Thoracic aorta (tissue), 2 donors: ENCODE measurements around the gene TBC1D1. TPM values are rescaled to one million over a fixed set of nuclear protein-coding genes. Genes with fewer than 3 reads are reported as not detected.

Experiments used
- ATAC-seq: fragments of 150-250 bp; one replicate; pipeline ENCODE4 v1.8.0; 2017; ENCODE audit warnings: low read depth; ENCODE audit not compliant: insufficient number of reproducible peaks, low FRiP score
- DNase-seq: peaks from one replicate; pipeline ENCODE4 v3.0.0-alpha.2; 2020; ENCODE audit warnings: low spot score
- H3K27ac ChIP-seq, 2 donors: fragments of 200-600 bp; sonication (generic); 1 replicate in 1 of 2; 2 replicates in 1 of 2; pipeline ENCODE4 v1.5.1; 2016; ENCODE audit warnings: mild to moderate bottlenecking in 2 of 2, moderate library complexity in 2 of 2
- H3K27me3 ChIP-seq: fragments of 200-600 bp; sonication (generic); replicated peaks from 2 replicates; pipeline ENCODE4 v1.6.0; 2016; ENCODE audit warnings: mild to moderate bottlenecking; ENCODE audit not compliant: insufficient read depth
- H3K36me3 ChIP-seq: fragments of 200-600 bp; sonication (generic); one replicate; pipeline ENCODE4 v1.5.1; 2016
- H3K4me1 ChIP-seq, 2 donors: fragments of 200-600 bp; sonication (generic); 1 replicate in 1 of 2; 2 replicates in 1 of 2; pipeline versions ENCODE4 v1.5.1 to v1.6.0; 2016; ENCODE audit warnings: low read depth in 2 of 2, mild to moderate bottlenecking in 1 of 2; ENCODE audit not compliant: control insufficient read depth in 1 of 2
- H3K4me3 ChIP-seq: fragments of 200-600 bp; sonication (generic); 2 replicates; pipeline ENCODE4 v1.5.1; 2016; ENCODE audit warnings: mild to moderate bottlenecking
- H3K9me3 ChIP-seq: fragments of 200-600 bp; sonication (generic); 2 replicates; pipeline ENCODE4 v1.5.1; 2016
- total RNA-seq, 2 donors: library from RNA; depleted of rRNA; stranded (reverse); fragments of >200 nt; gene quantifications; one replicate each; pipeline versions ENCODE4 v1.1.0 to v1.2.3, GENCODE V29; 2016
- TF ChIP-seq, protein P1 (sequence below): fragments of 200-600 bp; sonication (generic); IDR thresholded peaks from one replicate; pipeline ENCODE4 v1.5.1; 2019; ENCODE audit warnings: antibody characterized with exemption

Gene TBC1D1
- total RNA-seq, 2 donors from 2014 or later: 152 to 206 TPM

GRCh38 chr4:37885496-37885895, 5.4 kb upstream of the TBC1D1 start:
- no peak for DNase-seq
- no peaks in the 10 kb centered on the region for H3K36me3 ChIP-seq
- no peaks in the 10 kb centered on the region for H3K9me3 ChIP-seq
- TF ChIP-seq, protein P1, sequence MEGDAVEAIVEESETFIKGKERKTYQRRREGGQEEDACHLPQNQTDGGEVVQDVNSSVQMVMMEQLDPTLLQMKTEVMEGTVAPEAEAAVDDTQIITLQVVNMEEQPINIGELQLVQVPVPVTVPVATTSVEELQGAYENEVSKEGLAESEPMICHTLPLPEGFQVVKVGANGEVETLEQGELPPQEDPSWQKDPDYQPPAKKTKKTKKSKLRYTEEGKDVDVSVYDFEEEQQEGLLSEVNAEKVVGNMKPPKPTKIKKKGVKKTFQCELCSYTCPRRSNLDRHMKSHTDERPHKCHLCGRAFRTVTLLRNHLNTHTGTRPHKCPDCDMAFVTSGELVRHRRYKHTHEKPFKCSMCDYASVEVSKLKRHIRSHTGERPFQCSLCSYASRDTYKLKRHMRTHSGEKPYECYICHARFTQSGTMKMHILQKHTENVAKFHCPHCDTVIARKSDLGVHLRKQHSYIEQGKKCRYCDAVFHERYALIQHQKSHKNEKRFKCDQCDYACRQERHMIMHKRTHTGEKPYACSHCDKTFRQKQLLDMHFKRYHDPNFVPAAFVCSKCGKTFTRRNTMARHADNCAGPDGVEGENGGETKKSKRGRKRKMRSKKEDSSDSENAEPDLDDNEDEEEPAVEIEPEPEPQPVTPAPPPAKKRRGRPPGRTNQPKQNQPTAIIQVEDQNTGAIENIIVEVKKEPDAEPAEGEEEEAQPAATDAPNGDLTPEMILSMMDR: no peak
- peak; percentile 46 for ATAC-seq
- H3K4me1 ChIP-seq: peaks cover 14 to 31% of the 10 kb centered on the region in 2 donors
- H3K4me3 ChIP-seq: peak overlapping the region; percentile 50
- peak overlapping the region; percentile 74 to 81 for H3K27ac ChIP-seq
- H3K27me3 ChIP-seq: no peaks in the 10 kb centered on the region

DNA sequence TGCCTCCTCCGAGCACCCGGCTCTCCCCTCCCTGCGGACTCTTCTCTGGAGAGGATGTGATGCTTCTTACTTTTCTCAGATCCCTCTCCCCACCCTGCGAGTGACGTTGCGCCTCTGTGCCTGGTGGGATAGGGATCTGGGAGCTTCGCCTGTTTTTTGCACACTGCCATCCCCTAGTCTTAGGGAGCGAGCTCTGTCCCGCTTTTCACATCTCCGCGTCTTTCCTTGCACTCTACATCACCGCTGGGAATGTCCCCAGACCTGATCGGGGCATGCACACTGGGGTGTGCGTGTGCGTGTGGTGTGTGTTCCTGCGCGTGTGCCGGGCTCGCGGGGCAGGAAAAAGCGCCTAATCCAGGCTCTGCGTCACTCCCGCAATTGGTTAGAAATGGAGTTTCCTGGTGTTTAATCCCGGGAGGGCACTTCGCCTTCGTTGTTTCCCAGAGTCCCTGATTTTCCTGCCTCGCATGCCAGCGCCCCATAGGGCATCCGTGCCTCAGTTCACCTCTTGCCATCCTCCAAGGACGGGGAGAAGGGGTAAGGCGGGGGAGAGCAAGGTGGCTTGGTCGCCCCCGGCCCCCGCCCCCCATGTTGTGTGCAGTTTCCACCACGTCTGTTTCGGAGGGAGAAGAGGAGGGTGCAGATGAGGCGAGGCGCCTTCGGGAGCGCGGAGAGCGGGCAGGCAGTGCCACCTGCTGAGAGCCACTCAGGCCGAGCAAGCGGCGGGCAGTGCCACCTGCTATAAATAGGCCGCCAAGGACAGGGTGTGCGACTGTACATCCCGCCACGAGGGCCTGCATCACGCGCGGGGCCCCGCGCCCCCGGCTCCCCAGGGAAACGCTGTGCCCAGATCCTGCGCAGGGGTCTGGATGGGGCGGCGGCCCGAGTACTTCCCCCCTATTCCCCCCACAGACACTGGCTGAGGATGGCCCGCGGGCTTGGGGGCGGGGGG, 759 bp upstream of the TBC1D1 start:
- no peaks in the 10 kb centered on the region for H3K36me3 ChIP-seq
- ATAC-seq: peak; percentile 46
- TF ChIP-seq, protein P1: peak; percentile 28
- no peaks in the 10 kb centered on the region for H3K27me3 ChIP-seq
- H3K27ac ChIP-seq: peak overlapping the region; percentile 92 to 94
- H3K9me3 ChIP-seq: no peaks in the 10 kb centered on the region
- peaks cover 14 to 48% of the 10 kb centered on the region in 2 donors for H3K4me1 ChIP-seq
- DNase-seq: no peak
- H3K4me3 ChIP-seq: peak overlapping the region; percentile 88

DNA sequence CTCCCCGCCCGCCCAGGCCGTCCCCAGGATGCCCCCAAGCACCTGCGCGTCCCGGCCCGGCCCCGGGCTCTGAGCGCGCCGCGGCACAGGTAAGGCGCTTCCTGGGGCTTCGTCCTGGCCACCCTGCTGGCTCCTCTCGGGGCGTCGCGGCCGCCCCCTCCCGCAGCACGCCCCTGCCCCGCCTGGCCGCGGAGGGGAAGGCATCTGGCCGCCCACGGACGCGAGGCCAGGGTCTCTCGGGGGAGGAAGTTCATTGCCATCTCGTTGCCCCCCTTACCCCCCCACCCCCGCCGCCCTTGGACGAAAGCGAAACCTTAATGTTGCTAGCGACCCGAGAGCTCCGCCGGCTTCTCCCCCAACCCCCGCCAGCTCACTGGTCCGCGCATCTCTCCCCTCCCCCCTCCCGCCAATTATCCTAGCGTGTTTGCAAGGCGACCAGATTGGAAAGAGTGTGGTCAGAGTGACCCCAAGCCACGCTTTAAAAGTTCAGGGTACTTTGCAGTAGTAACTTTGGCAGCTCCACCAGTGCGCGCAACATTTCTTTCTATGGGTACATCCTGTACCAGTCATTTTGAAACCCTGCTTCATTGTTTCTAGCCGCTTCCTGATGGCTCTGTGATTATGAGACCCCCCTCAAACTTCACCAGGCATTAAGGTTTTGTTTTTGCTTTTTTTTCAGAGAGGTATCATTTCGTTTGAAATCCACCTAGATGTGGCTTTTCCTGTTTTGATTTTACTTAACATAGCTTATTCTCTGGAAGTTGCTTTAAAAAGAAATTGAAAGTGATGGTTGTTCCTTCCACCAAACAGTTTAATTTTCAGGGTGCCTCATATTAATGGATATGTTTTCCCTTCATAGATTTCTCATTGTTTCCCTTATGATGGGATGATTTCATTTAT, 626 bp downstream of the TBC1D1 start:
- ATAC-seq (peak; percentile 15), DNase-seq (no peak)
- TF ChIP-seq, protein P1: no peak
- H3K4me3 ChIP-seq: peak overlapping the region; percentile 88
- no peaks in the 10 kb centered on the region for H3K9me3 ChIP-seq
- H3K27me3 ChIP-seq: no peaks in the 10 kb centered on the region
- no peaks in the 10 kb centered on the region for H3K36me3 ChIP-seq
- peak overlapping the region; percentile 92 to 94 for H3K27ac ChIP-seq
- peaks cover 16 to 49% of the 10 kb centered on the region in 2 donors for H3K4me1 ChIP-seq

GRCh38 chr4:37892641-37893040, 1.8 kb downstream of the TBC1D1 start:
- H3K27ac ChIP-seq: peak overlapping the region in 1 of 2 donors; percentile 92
- peaks cover 16 to 55% of the 10 kb centered on the region in 2 donors for H3K4me1 ChIP-seq
- no peaks in the 10 kb centered on the region for H3K36me3 ChIP-seq

More at GRCh38 chr4:37892641-37893040, 1.8 kb downstream of the TBC1D1 start:
- Histone ChIP-seq H3K4me3 (peak overlapping the region; percentile 88), H3K27me3 (no peaks in the 10 kb centered on the region), H3K9me3 (no peaks in the 10 kb centered on the region)
- DNase-seq: no peak
- TF ChIP-seq, protein P1: no peak
- no peak for ATAC-seq
